ENCODE measurements around the gene TSPAN9. TPM values are rescaled to one million over a fixed set of nuclear protein-coding genes. Genes with fewer than 3 reads are reported as not detected.

The TSPAN9 gene
- polyA plus RNA-seq, 2 of the 4 experiments (the other 2 are of a cell fraction) = 12.4 to 16.1 TPM

DNA sequence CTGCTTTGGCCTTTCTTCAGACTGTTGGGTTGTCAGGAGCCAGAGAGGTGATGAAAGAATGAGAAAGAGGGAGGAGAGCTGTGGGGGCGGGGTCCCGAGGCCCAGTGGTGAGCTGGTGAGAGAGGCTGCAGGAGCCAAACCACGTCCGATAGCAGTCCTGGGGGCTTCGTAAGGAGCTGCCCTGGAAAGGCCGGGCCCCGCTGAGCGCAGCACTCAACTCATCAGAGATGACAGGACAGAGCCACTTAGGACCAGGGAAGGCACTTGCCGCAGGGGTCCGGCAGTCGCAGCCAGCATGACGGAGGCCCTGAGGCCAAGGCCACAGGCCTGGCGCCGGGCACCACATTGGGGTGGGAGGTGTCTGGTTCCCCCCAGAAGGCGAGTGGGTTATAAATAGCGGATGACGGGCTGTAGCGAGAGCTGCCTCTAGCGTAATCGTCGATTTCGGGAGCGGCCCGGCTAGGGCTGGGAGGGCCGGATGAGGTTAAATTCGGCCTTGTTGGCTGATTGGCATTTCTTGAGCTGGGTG is 179.0 kb downstream of the TSPAN9 start:
- Histone ChIP-seq H3K4me1 (no peaks in the 10 kb centered on the region), H3K4me2 (no peak overlapping the region), H3K9me3 (no peaks in the 10 kb centered on the region), H3K4me3 (no peak overlapping the region), H3K27ac (no peak overlapping the region)
- 88% methylated on average over 26 of the region's 26 CpGs for WGBS (ENCODE audit: missing lambda C conversion rate)
- FAIRE-seq (no peak), DNase-seq (ENCODE audit: low read depth in 1 of 2, low spot score in 1 of 2) (no peak), ATAC-seq (no peak)
- TF ChIP-seq, protein P1, sequence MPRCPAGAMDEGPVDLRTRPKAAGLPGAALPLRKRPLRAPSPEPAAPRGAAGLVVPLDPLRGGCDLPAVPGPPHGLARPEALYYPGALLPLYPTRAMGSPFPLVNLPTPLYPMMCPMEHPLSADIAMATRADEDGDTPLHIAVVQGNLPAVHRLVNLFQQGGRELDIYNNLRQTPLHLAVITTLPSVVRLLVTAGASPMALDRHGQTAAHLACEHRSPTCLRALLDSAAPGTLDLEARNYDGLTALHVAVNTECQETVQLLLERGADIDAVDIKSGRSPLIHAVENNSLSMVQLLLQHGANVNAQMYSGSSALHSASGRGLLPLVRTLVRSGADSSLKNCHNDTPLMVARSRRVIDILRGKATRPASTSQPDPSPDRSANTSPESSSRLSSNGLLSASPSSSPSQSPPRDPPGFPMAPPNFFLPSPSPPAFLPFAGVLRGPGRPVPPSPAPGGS (IDR thresholded peaks at IDR 0.05) = no peak
- no peak for TF ChIP-seq RARB (CRISPR knock-in tag; IDR thresholded peaks at IDR 0.05)
- CTCF ChIA-PET = interaction anchor here (0.6 to 5.9 kb wide), 7 partner anchors 12 to 183 kb away, joined by 3 to 37 read pairs (median 3); no protein-coding TSS in a partner anchor
- POLR2A ChIA-PET = interaction anchor here (0.5 kb wide), 1 partner anchor 51 kb away, joined by 3 read pairs; no protein-coding TSS in a partner anchor

DNA sequence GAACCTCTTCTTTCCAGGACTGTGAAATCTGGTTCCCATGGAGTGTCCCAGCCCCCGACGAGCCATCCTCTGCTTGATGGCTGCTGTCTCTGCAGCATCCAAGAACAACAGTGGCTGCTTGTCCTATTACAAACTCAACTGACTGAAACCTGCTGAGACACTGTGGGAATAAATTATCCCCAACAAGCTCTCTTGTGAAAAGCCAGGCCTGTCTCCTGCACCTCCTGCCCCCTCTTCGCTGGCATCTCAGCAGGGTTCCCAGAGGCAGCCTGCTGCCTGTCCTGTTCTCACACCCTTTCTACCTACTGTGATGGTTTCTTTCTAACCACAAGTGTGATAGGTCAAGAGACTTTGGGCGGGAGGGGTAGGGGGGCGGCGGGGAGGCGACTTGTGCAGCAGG is 180.2 kb downstream of the TSPAN9 start:
- no peak overlapping the region for H3K4me3 ChIP-seq

DNA sequence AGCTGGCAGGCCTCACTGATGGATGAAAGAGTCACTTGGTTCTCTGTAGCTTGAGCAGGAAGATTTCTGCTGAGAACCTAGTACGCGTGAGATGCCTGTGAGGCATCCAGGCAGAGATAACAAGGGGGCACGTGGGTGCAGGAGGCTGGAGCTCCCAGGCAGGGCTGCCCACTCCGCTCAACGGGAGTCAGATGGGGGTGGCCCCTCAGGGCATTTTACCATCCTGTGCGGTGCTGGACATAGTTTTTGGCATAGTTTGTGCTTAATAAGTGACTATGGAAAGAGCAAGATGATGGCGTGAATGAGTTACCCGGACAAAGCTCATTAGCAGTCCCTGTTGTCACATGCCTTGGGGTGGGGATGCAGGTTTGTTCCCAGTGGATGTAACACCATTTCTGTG is 182.8 kb downstream of the TSPAN9 start:
- TF ChIP-seq FOSL2 (IDR thresholded peaks at IDR 0.05) (no peak), FOSL2 (CRISPR knock-in tag; IDR thresholded peaks at IDR 0.05) (no peak), RNF2 (IDR thresholded peaks at IDR 0.05; ENCODE audit: borderline replicate concordance, low read depth) (no peak), FOSB (CRISPR knock-in tag; IDR thresholded peaks at IDR 0.05) (no peak), RAD21 (conservative IDR thresholded peaks at IDR 0.05 in 1 of 2, IDR thresholded peaks at IDR 0.05 in 1 of 2) (no peak), CEBPB (IDR thresholded peaks at IDR 0.05) (no peak), ZC3H11A (IDR thresholded peaks at IDR 0.05) (no peak), SREBF2 (IDR thresholded peaks at IDR 0.05) (no peak)
- TF ChIP-seq, protein P1 (IDR thresholded peaks at IDR 0.05) = no peak
- TF ChIP-seq, protein P2, sequence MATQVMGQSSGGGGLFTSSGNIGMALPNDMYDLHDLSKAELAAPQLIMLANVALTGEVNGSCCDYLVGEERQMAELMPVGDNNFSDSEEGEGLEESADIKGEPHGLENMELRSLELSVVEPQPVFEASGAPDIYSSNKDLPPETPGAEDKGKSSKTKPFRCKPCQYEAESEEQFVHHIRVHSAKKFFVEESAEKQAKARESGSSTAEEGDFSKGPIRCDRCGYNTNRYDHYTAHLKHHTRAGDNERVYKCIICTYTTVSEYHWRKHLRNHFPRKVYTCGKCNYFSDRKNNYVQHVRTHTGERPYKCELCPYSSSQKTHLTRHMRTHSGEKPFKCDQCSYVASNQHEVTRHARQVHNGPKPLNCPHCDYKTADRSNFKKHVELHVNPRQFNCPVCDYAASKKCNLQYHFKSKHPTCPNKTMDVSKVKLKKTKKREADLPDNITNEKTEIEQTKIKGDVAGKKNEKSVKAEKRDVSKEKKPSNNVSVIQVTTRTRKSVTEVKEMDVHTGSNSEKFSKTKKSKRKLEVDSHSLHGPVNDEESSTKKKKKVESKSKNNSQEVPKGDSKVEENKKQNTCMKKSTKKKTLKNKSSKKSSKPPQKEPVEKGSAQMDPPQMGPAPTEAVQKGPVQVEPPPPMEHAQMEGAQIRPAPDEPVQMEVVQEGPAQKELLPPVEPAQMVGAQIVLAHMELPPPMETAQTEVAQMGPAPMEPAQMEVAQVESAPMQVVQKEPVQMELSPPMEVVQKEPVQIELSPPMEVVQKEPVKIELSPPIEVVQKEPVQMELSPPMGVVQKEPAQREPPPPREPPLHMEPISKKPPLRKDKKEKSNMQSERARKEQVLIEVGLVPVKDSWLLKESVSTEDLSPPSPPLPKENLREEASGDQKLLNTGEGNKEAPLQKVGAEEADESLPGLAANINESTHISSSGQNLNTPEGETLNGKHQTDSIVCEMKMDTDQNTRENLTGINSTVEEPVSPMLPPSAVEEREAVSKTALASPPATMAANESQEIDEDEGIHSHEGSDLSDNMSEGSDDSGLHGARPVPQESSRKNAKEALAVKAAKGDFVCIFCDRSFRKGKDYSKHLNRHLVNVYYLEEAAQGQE (IDR thresholded peaks at IDR 0.05) = no peak
- CTCF ChIA-PET = interaction anchor here (0.8 to 1.3 kb wide), 5 partner anchors 12 to 123 kb away, joined by 3 to 4 read pairs (median 3); no protein-coding TSS in a partner anchor
- POLR2A ChIA-PET = no interaction called here
- no peaks in the 10 kb centered on the region for H3K9me3 ChIP-seq
- H3K4me3 ChIP-seq = no peak overlapping the region
- no peak for DNase-seq (ENCODE audit: low read depth in 1 of 2, low spot score in 1 of 2)
- no peak for ATAC-seq
- no peak for FAIRE-seq
- no peak overlapping the region for H3K27ac ChIP-seq
- WGBS (ENCODE audit: missing lambda C conversion rate) = 79% methylated on average over 8 of the region's 8 CpGs
- no peaks in the 10 kb centered on the region for H3K4me1 ChIP-seq
- no peak overlapping the region for H3K4me2 ChIP-seq

More for the DNA sequence above, 180.2 kb downstream of the TSPAN9 start:
- no peak overlapping the region for H3K4me2 ChIP-seq
- CTCF ChIA-PET = interaction anchor here (0.6 to 5.9 kb wide), 5 partner anchors 17 to 261 kb away, joined by 3 to 37 read pairs (median 3); no protein-coding TSS in a partner anchor
- TF ChIP-seq CEBPB (IDR thresholded peaks at IDR 0.05) (no peak), NPAS2 (CRISPR knock-in tag; IDR thresholded peaks at IDR 0.05; ENCODE audit: borderline replicate concordance) (no peak), MAFK (IDR thresholded peaks at IDR 0.05; ENCODE audit: partially characterized antibody) (no peak)
- POLR2A ChIA-PET = no interaction called here
- ATAC-seq (no peak), DNase-seq (ENCODE audit: low read depth in 1 of 2, low spot score in 1 of 2) (no peak), FAIRE-seq (no peak)
- H3K27ac ChIP-seq = no peak overlapping the region
- 59% methylated on average over 7 of the region's 7 CpGs for WGBS (ENCODE audit: missing lambda C conversion rate)
- H3K9me3 ChIP-seq = no peaks in the 10 kb centered on the region
- no peaks in the 10 kb centered on the region for H3K4me1 ChIP-seq
